HG03095 (cell line): ENCODE data around the gene SLIT3.

Experiments
- ATAC-seq: cut with Tn5 transposase; IDR thresholded peaks from one replicate; pipeline ENCODE4 v1.9.1; 2021; ENCODE audit warnings: moderate library complexity; ENCODE audit not compliant: unreplicated experiment

The SLIT3 gene

DNA sequence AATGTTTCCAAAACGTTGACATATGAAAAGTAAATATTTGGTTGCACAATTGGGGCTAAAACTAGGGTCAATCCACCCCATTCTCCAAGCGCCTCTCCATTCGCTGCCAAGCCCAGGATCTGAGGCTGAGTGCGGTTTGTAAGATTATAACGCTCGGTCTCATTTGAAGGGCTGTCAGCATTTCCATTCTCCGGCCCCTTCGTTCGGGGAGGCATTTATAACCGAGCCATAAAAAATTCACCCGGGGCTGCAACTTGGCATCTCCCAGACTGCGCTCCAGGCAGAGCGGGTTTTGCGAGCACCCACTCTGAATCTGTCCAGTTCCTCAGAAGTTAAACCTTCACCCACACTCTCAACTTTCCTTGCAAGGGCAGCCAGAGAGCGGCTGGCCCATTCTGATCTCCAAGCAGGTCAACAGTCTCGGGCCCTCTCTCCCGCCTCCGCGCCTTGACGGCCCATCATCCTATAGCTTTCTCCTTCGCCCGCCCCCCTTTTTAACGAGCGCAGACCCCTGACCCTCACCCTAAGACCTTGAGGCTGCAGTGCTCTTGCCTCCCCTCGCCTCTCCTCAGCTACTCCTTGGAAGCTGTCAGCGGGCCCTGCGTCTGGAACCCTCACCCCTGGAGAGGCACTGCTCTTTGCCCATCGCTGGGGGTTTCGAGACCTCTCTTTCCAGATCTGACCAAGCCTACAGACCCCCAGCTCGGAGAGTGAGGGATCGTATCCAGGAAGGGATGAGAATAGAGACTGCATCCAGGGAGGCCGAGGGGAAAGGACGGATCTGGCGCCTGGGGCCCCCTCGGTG, 1.1 kb downstream of the SLIT3 start:
- no peak for ATAC-seq

DNA sequence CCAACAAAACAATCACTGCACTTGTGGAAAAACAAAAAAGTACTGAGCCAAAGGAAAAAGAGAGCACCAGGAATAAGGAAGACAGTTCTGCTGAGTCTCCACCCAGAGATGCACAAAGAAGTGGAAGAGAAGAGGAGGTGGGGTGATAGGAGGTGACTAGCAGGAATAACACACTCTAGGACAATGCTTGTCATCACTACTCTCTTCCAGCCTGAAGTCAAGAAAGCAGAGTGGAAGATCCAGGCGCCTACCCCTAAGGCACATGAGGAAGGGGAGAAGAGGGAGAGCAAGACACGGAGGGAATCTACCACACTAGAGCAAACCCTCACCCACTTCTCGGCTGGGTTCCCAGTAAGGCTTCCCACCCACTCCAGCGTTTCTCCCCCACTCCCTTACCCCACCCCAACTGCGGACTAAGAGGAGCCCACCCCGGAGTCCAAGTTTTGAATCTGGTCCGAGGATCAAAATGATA, 1.7 kb downstream of the SLIT3 start:
- no peak for ATAC-seq

DNA sequence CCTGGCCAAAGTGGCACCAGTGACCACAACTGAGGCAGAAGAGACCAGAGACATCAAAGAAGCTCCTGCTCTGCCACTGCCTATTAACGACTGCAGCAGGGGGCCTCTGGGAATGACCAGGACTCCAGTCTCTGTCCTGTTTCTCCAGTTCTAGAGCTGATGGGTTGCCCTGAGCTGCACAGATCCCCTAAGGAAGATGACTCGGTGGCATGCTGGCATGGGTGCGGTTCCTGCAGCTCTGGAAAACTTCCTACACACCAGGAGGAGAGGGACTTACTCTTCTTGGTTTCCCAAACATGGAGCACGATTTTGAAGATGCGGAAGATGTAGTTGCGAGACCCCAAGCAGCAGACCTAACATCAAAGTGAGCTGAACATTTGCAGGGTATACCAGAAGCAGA, 2.7 kb downstream of the SLIT3 start:
- no peak for ATAC-seq

DNA sequence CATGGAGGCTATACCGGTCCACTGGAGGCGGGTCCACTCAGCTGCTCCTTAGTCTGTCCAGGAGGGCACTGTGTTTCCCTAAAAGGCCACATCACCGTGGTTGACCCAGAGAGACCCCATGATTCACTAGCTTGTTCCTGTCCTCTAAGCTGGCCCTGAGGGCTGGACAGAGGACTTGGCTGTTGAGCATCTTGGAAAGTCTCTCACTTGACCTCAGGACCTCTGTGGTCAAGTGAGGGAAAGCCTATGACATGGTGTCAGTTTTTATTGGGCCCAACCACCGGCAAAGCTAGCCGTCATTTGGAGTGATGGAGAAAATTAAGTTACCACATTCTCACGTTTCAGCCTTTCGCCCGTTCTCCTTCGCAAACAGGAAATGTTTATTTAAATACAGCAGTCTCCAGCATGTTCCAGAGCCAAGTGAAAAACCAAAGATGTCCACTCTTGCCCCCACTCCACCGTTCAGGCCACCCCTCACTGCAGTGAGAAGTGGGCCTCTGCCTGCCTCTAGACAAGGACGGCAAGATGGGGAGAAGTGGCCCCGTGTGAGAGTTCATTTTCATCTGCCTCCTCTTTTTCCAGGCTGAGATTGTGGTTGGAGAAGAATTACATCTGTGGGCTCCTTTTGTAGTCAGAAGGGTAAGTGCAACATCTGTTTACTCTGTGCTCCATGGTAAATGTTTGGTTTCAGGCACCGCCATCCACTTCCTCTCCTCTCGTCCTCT, 4.4 kb downstream of the SLIT3 start:
- ATAC-seq: no peak

DNA sequence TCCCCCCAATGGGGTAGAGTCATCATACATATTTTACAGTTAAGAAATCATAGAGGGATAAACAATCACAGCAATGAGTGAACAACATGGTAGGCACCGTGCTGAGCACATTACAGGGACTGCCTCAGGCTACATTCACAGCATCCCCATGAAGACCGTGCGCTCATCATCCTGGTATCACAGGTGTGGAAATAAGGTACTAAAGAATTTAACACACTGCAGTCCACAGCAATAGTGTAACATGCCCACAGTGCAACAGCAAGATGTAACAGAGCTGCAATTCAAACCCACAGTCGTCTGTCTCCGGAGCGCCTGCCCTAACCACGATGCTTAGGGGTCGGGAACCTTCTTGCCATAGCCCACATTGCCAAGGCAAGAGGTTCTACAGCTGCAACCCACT, 5.6 kb downstream of the SLIT3 start:
- no peak for ATAC-seq

DNA sequence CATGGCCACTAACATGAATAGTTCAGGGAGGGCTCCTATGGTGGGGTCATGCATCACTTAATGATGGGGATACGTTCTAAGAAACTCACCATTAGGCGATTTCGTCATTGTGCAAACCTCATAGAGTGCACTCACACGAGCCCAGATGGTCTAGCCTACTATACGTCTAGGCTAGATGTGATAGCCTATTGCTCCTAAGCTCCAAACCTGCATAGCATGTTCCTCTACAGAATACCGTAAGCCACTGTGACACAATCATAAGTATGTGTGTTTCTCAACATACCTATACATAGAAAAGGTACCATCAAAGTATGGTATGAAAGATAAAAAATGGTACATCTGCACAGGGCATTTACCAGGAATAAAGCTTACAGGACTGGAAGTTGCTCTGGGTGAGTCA, 6.3 kb downstream of the SLIT3 start:
- no peak for ATAC-seq

DNA sequence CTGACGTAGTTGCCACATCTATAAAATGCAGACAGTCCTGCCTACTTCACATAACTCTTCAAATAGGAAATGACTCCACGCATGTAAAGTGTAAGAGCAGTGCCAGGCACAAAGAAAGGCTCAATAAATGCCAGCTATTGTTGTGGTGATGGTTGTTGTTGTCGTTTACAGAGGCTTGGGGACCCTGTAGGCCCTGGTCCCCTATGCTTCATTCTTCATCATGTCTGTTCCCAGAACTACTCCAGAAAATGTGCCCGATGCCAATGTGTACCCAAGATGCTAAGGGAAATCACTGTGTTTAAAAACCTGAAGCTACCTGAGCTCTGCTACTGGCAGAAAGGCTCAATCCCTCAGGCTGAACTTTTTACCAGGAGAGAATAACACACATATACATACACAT, 9.1 kb downstream of the SLIT3 start:
- no peak for ATAC-seq

DNA sequence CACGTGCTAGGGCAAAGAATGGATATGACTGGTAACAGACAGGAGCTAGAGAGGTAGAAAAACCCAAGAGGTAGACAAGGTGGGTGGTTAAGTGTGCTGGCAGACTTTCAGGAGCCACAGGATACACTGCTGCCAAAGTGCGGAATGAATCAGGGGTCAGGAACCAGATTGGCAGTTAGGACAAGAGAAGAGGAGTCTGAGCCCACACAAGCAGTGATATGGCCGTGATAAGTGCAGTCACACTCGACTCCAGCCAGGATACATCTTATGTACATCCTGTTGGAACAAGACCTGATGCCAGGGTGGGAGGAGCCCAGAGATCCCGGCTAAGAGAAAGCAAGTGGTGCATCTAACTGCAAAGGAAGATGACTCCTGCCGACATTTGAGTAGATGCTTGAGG, 10.0 kb downstream of the SLIT3 start:
- no peak for ATAC-seq

DNA sequence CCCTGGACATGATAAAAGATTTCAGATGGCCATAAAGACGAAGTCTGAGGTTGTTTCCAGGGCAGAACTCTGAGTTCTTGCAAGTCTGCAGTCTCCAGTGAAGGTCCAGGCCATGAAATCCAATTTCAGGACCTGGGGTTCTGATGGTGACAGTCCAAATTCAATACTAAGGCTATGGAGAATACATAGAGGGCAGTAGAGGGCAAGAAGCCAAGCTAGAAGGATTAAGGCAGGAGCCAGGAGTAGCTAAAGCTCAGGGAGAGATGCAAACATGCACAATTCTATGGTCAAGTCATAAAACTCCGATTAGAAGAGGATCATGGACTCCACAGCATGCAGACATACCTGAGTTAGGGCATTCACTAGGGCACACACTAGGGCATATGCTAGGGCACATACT, 11.4 kb downstream of the SLIT3 start:
- ATAC-seq: no peak

DNA sequence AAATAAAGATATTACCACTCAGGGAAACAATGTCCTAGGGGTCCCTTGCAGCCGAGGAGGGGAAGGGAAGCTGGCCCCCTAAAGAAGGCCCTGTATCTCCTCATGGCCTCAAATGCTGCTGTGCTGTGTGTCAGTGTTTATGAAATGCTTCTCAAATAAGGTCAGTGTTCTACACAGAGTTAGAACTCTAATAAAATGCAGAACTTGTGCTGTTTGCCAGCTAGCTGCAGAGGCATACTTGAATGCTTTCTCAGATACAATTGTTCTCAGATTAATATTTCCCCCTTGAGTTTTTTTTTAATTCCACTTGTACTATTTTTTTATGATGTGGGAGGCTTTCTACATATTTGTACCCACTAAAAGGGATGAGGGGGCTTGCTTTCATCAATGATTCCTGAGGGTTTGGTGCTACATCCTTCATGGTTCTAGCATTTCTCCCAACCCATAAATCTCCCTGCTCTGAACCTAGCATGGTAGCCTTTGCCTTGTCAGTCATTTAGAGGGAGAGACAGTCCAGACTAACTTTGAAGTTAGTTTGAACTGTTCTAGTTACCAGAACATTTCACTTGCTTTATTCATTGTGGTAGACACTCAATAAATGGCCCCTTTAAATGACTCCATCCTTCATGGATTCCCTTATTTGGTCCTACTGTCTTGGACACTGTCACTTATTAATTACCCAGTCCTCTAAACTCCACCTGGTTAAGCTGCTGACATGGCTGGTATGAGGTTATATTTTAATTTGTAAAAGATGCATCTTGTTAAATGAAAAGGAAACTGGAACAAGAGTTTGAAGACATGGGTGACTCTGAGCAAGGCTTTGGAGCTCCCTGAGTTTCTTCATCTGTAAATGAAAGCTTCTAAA, 12.6 kb downstream of the SLIT3 start:
- no peak for ATAC-seq

DNA sequence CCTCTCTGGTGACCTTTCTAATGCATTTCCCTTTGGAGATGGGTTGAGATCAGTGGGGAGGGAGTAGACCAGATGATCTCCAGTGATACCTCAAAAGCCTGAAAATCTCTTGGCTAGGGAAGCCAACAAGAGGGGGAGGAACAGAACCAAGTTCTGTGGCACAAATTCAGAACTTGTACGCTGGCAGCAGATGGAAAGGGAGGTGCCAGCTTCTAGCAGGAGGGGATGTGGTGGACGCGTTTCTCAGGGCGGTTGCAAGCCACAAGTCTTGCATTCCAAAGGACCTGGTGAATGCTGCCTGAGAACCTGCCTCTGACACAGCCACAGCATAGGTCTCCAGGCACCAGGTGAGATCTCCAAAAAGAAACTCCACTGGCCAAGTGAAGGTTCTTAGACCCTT, 13.4 kb downstream of the SLIT3 start:
- ATAC-seq: no peak

DNA sequence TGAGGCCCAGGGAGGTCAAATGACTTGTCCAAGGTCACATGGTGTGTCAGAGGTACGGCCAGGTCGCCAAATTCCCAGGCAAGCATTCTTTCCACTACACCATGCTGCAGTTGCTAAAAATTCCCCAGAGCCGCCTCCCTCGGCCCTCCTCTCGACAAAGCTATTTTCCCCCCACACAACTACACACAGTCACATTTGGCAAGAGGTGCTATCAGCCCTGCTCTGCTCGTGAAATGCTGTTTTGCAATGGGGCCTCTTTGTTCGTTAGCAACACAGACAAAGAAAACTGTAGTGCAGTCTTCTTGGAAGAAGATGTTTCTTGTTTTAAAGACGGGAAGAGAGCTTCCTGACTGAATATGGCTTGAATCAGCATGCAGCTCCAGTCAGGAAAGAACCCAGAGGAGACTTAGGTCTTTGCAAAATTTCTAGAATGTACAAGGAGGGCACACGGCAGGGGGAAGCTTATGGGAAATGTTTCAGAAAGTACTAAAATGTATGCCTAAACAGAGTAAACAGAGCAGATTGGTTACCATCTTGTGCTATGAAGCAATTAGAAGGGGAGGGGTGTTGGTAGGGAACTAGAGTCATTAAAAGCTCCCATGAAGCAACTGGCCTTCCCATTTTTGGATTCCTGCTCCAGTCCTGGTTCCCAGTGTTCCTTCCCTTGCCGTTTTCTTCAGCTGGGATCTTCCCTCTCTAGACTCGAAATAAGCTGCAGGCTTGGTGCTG, 14.2 kb downstream of the SLIT3 start:
- no peak for ATAC-seq

DNA sequence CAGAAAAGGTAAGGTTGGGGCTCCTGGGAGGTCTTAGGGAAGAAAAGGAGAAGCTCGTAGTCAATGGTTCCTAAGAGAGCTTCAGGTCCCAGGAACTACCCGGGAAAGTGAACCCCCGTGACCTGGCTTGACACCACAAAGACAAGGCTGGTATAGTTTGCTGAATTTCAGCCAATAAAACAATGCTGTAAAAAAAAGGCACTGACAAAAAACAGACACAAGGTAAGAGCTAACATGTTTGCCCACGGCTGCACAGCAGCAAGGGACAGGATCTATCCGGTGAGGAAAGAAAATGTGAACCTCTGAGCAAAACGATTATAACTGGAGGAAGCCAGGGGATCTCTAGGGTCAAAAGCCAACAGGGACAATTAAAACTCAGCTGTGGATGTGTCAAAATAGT, 17.1 kb downstream of the SLIT3 start:
- no peak for ATAC-seq

DNA sequence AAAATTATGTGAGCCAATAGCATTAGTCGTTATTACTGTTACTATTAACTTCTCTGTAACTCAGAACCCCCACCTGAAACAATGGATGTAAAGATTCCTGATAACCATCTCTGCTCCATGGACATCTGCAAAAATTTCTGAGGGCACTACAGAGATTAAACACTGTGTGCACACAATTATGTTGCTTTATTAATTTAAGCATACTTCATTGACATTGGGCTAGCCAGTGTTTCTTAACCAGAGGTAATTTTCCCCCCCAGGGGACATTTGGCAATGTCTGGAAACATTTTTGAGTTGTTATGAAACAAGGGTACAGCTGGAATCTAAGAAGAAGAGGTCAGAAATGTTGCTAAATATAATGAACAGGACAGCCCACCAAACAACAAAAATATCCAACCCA, 19.3 kb downstream of the SLIT3 start:
- ATAC-seq: no peak

DNA sequence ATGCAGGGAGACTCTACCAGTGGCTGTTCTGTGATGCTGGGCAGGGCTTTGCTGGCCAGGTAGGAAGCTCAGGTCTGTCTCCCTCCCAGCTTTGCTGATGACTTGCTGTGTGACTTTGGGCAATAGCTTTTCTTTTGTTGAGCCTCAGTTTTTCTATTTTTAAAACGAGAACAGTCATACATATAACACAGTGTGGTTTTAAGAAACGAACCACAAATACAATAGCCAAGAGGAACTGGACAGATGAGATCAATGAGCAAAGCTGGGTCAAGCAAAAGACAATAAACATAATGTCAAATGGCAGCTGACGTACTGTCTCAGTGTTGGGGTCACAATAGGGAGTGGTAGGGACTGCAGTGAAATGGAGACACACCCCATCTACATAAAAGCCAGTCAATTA, 20.2 kb downstream of the SLIT3 start:
- ATAC-seq: no peak

DNA sequence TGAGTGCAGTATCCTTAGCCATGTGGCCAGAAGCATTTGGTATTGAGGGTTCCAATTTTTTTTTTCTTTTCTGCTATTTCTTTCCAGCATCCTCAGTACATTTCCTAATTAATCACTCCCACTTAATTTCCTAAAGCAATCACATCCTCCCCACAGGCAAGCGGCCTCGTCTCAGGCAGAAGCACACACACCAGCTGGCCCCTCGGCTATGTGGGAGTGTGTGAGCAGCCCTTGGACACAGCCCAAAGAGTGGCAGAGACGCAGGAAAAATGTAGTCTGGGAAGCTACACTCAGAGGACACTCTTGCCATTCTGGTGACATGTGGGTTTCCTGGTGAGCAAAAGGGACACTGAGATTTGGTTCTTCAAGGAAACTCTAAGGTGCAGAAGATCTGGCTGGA, 20.7 kb downstream of the SLIT3 start:
- ATAC-seq: no peak

DNA sequence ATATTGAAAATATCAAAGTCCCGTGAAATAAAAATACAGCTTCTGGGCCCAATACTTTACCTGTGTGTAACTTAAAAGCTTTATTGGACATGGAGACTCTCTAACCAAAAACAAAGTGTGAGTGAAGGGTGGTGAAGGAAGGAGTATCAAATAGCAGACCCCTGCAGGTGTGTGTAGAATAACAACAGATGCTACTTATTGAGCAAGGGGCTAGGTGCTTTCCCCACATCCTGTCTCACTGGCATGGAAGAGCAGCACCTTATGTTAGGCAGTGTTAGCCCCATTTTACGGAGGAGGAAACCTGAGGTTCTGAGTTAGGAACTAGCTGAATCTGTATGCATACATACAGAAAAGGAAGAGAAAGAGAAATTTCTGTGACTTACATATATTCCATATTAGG, 21.8 kb downstream of the SLIT3 start:
- no peak for ATAC-seq

DNA sequence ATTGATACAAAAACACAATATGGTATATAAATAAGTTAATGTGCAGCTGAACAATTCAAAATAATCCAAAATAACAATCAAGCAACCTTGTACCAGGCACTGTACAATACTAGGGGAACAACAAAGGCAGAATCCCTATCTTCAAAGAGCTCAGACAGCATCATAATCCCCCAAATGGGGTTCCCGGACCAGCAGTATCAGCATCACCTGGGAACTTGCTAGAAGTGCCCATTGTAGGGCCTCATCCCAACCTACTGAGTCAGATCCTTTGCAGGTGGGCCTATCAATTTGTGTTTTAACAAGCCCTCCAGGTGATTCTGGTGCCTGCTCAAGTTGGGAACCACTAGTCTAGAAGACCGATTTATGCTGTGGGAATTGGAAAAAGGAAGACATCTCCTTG, 27.1 kb downstream of the SLIT3 start:
- ATAC-seq: no peak

DNA sequence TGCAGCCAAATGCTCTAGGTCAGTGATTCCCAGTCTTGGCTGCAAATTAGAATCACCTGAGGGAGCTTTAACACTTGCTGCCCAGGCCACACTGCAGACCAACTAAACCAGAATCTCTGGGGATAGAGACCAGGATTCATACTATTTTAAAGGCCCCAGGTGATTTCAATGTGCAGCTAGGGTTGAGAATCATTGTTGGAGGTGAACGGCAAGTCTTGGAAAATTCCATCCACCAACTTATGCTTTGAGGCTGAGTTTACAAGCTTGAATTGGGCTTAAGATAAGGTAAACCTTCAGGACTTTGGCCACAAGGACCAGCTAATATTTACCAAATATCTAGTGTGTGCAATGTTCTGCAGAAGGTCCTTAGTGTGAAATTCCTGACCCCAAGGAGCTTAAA, 27.5 kb downstream of the SLIT3 start:
- no peak for ATAC-seq

DNA sequence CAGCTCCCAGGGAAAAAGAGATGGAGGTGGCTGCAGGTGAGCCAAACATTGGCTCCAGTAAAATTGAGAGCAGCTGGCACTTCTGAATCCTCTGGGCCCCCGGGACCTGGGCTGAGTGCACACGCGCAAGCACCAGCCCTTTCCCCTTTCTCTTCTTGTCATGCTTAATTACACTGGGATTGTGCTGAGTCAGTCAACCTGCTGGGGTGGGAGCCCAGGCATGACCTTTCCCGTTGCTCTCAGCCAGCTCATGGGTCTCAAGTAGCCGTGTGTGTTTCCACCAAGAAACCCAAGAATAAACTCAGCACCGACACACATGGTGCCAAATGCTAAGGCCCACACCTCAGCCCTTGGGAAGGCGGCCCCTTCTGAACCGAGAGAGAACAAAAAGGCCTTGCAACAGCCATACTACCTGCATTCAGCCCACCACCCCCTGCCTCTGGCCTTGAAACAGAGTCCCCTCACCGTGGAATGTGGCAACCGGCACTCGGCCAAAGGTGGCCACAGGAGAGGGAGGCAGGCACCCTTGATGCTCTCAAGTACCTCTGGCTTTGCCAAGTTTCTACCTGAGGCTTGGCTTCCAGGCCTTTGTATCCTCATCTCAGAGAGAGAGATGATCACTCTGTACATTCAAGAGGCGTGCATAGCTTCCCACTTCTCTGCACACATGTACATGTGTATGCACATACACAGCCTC, 28.1 kb downstream of the SLIT3 start:
- ATAC-seq: no peak
